Kidney (tissue), 14 donors: ENCODE results near the gene GIPC3. TPM values are rescaled to one million over a fixed set of nuclear protein-coding genes. Genes with fewer than 3 reads are reported as not detected.

Experiments used
- DNase-seq, 5 donors: peaks; one replicate each; pipeline ENCODE4 v3.0.0-alpha.2; 2013 to 2020
- FAIRE-seq: peaks from 2 replicates; lab custom pipeline; 2012; peaks lifted over from hg19 to GRCh38; lab: Jason Lieb, UNC
- H3K27ac ChIP-seq, 2 donors: one replicate each; pipeline ENCODE4 v1.7.0; 2013; ENCODE audit warnings: low read depth in 2 of 2, low read length in 2 of 2, inconsistent platforms in 1 of 2
- H3K27me3 ChIP-seq: one replicate; pipeline ENCODE4 v1.7.1; 2013; ENCODE audit warnings: low read length, inconsistent platforms; ENCODE audit not compliant: control insufficient read depth, insufficient read depth
- H3K36me3 ChIP-seq, 3 donors: one replicate each; pipeline versions ENCODE4 v1.7.0 to v1.7.1; 2013; ENCODE audit warnings: low read length in 3 of 3, control low read depth in 1 of 3, inconsistent platforms in 1 of 3; ENCODE audit not compliant: insufficient read depth in 3 of 3, control insufficient read depth in 2 of 3
- H3K4me1 ChIP-seq, 3 donors: one replicate each; pipeline versions ENCODE4 v1.7.0 to v1.7.1; 2013; ENCODE audit warnings: low read length in 3 of 3, inconsistent platforms in 1 of 3, low read depth in 1 of 3; ENCODE audit not compliant: control insufficient read depth in 2 of 3, insufficient read depth in 2 of 3
- H3K4me3 ChIP-seq, 3 donors: one replicate each; pipeline versions ENCODE4 v1.7.0 to v1.8.1; 2013; ENCODE audit warnings: low read length in 3 of 3, control low read depth in 1 of 3, inconsistent platforms in 1 of 3
- H3K9ac ChIP-seq, 3 donors: one replicate each; pipeline versions ENCODE4 v1.7.0 to v1.7.1; 2013; ENCODE audit warnings: low read length in 3 of 3, control low read depth in 1 of 3, inconsistent platforms in 1 of 3
- H3K9me3 ChIP-seq, 3 donors: one replicate each; pipeline versions ENCODE4 v1.7.0 to v1.7.1; 2013; ENCODE audit warnings: low read length in 3 of 3, control low read depth in 1 of 3, inconsistent platforms in 1 of 3; ENCODE audit not compliant: control insufficient read depth in 2 of 3, insufficient read depth in 1 of 3
- CTCF ChIP-seq: IDR thresholded peaks from 3 replicates; pipeline ENCODE4 v1.5.1; 2012; ENCODE audit warnings: mild to moderate bottlenecking, moderate library complexity, borderline replicate concordance; ENCODE audit not compliant: insufficient read depth; ENCODE audit errors: extremely low read depth
- intact Hi-C: fragments of 100-400 bp; cut with DNase I; formaldehyde crosslinking; loops from one replicate; pipeline ENCODE4 v1.11.1; 2022
- polyA plus RNA-seq: library from polyadenylated mRNA; stranded (reverse); fragments of 350-450 nt; fragmentation: Illumina TruSeq; extraction: RNeasy Lipid Tissue Mini Kit (QIAGEN cat#74804); gene quantifications from one replicate; pipeline ENCODE4 v1.2.3, GENCODE V29; 2014; ENCODE audit warnings: low read depth, low replicate concordance; ENCODE audit not compliant: insufficient read depth
- total RNA-seq: library from RNA; stranded (reverse); fragmentation: NEBNext Ultra II Directional; extraction: Animal tissue kit (Norgen Biotek cat#: 25700); gene quantifications from one replicate; pipeline ENCODE4 v1.2.1, GENCODE V29; 2021
- donor health status: control.
- donor health status: control.
- donor health status: control.
- donor health status: control.
- donor health status: control.
- donor health status: DM: yes; HTN: yes; CAD: no.
- donor health status: Normal renal cell carcinoma (clear cell type).

GIPC3 gene
- total and polyA plus RNA-seq, 2 donors from 2014 or later = 2.1 TPM

- no peak for TF ChIP-seq CTCF
- H3K27ac ChIP-seq = no peak overlapping the region
- no peak overlapping the region for H3K4me3 ChIP-seq
- FAIRE-seq (no peak), DNase-seq (no peak)
- H3K9ac ChIP-seq = no peak overlapping the region
- H3K4me1 ChIP-seq = no peaks in the 10 kb centered on the region
- H3K9me3 ChIP-seq = no peaks in the 10 kb centered on the region
- H3K36me3 ChIP-seq = no peaks in the 10 kb centered on the region
- H3K27me3 ChIP-seq = no peaks in the 10 kb centered on the region
- intact Hi-C loops = no loop called here
Observed at GRCh38 chr19:3593156-3593555, 7.9 kb downstream of the GIPC3 start.

DNA sequence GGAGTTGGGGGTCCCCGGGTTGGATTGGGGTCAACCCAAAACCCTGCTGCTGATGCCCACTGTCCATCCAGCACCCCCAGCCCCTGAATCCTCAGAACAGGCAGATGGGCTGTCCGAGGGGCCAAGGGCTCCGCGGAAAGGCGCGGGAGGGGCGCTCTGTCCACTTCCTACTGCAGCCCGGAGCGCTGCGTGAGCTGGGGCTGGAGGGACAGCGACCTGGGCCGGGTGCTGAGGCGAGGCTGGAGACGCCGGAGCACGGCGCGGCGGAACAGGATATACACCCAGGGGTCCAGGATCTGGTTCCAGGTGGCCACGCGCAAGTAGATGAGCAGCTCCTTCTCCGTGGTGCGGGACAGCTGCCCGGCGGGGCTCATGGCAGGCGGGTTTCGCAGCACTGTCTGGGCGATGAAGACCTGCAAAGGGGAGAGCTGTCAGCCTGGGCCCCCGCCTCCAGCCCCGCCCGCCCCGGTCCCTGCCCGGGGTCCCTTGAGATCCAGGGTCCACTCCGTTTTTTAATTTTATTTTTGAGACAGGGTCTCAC, 10.3 kb downstream of the GIPC3 start:
- Histone ChIP-seq H3K27me3 (no peaks in the 10 kb centered on the region), H3K36me3 (no peaks in the 10 kb centered on the region), H3K9me3 (no peaks in the 10 kb centered on the region), H3K4me3 (no peak overlapping the region), H3K9ac (no peak overlapping the region), H3K4me1 (no peaks in the 10 kb centered on the region), H3K27ac (no peak overlapping the region)
- intact Hi-C loops = no loop called here
- FAIRE-seq = no peak
- no peak for DNase-seq
- no peak for TF ChIP-seq CTCF

DNA sequence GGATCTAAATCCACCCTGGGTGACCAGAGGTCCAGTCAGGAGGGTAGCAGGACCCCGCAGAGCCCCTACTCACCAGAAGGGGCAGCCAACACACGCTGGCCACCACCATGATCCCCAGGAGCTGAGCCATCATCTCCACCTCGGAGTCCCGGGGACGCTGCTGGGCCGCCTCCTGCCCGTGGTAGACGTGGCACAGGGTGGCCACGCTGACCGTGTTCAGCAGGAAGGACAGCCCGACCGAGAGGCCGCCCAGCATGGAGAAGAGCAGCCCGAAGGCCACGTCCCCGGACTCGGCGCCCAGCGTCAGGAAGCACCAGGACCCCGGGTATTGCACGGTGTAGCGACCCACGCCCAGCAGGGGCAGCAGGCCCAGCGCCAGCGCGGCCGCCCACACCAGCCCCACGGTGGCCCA, 14.5 kb downstream of the GIPC3 start:
- intact Hi-C loops = no loop called here
- no peak overlapping the region for H3K27ac ChIP-seq
- DNase-seq = no peak

More for the DNA sequence above, 14.5 kb downstream of the GIPC3 start:
- TF ChIP-seq CTCF = no peak
- Histone ChIP-seq H3K9ac (no peak overlapping the region), H3K4me1 (peaks cover 0 to 11% (median 8%) of the 10 kb centered on the region in 3 donors), H3K27me3 (no peaks in the 10 kb centered on the region), H3K9me3 (no peaks in the 10 kb centered on the region), H3K36me3 (no peaks in the 10 kb centered on the region), H3K4me3 (no peak overlapping the region)
- no peak for FAIRE-seq
